ENCODE measurements around the gene RPL29. TPM values are rescaled to one million over a fixed set of nuclear protein-coding genes. Genes with fewer than 3 reads are reported as not detected.

Gene RPL29
- total and polyA plus RNA-seq, 2 of the 13 experiments (the other 11 are each of a cell fraction or from before 2014, with no cell fraction given): 1,348 to 2,263 TPM

GRCh38 chr3:52007291-52007690, 11.6 kb upstream of the RPL29 start:
- Histone ChIP-seq H3K27ac (ENCODE audit: extremely low read length, insufficient read depth, low read length) (no peak overlapping the region), H3K4me3 (replicated peaks in 1 of 3; ENCODE audit: insufficient read depth in 1 of 3, low read depth in 2 of 3, low read length in 3 of 3) (no peak overlapping the region), H3K79me2 (ENCODE audit: insufficient read depth, low read length) (no peaks in the 10 kb centered on the region), H3K4me1 (ENCODE audit: insufficient read depth, low read length) (peaks cover 25% of the 10 kb centered on the region), H2AFZ (ENCODE audit: low read length) (no peak overlapping the region), H3K9me3 (ENCODE audit: low read length) (no peaks in the 10 kb centered on the region), H4K20me1 (ENCODE audit: insufficient read depth, low read length) (no peaks in the 10 kb centered on the region), H3K4me2 (ENCODE audit: low read depth, low read length) (no peak overlapping the region), H3K27me3 (ENCODE audit: control insufficient read depth in 1 of 2, insufficient read depth in 2 of 2, low read length in 2 of 2) (peaks cover 2 to 40% of the 10 kb centered on the region in 2 experiments; a peak in 4 of 5 replicates), H3K9ac (ENCODE audit: insufficient read depth, low read depth, low read length) (no peak overlapping the region), H3K36me3 (replicated peaks in 1 of 2; ENCODE audit: control insufficient read depth in 1 of 2, insufficient read depth in 2 of 2, low read length in 2 of 2) (no peaks in the 10 kb centered on the region)
- ChIA-PET POLR2A (no interaction called here), CTCF (ENCODE audit: low intra/inter-chr PET ratio, low total read pairs) (no interaction called here)
- no TSS peak for BruUV-seq (replicated peaks)
- intact Hi-C loops (cut with micrococcal nuclease; ENCODE audit: unreplicated experiment) (no loop called here), in situ Hi-C loops (cut with HindIII; ENCODE audit: extremely low pct_ligation_motif_present, low pct_unique_long_range_greater_than_20kb) (no loop called here)
- no peak for DNase-seq (ENCODE audit: low spot score)
- WGBS (ENCODE audit: low lambda C conversion rate): 16% methylated on average over 4 of the region's 4 CpGs
- no peak for ATAC-seq
- FAIRE-seq: no peak
- TF ChIP-seq PCBP1 (IDR thresholded peaks at IDR 0.05; ENCODE audit: borderline replicate concordance, low read depth, low read length) (no peak), ZNF484 (CRISPR knock-in tag; IDR thresholded peaks at IDR 0.05; ENCODE audit: borderline replicate concordance, low read depth) (no peak), HIC2 (CRISPR knock-in tag; IDR thresholded peaks at IDR 0.05; ENCODE audit: low read depth) (no peak), ZBTB37 (CRISPR knock-in tag; IDR thresholded peaks at IDR 0.05) (no peak), MLXIP (CRISPR knock-in tag; IDR thresholded peaks at IDR 0.05; ENCODE audit: borderline replicate concordance) (no peak), ZNF382 (CRISPR knock-in tag; IDR thresholded peaks at IDR 0.05; ENCODE audit: borderline replicate concordance) (no peak), ZNF546 (CRISPR knock-in tag; conservative IDR thresholded peaks at IDR 0.05) (no peak), ZNF605 (CRISPR knock-in tag; IDR thresholded peaks at IDR 0.05) (no peak), ZNF253 (CRISPR knock-in tag; IDR thresholded peaks at IDR 0.05; ENCODE audit: borderline replicate concordance) (no peak), EED (CRISPR knock-in tag; IDR thresholded peaks at IDR 0.05) (no peak), ZBTB34 (CRISPR knock-in tag; IDR thresholded peaks at IDR 0.05) (no peak), ZBTB2 (CRISPR knock-in tag; IDR thresholded peaks at IDR 0.05; ENCODE audit: low read depth) (no peak), ZNF644 (CRISPR knock-in tag; IDR thresholded peaks at IDR 0.05; ENCODE audit: low read depth) (no peak), NFATC3 (CRISPR knock-in tag; IDR thresholded peaks at IDR 0.05) (no peak), ZBTB38 (CRISPR knock-in tag; IDR thresholded peaks at IDR 0.05) (no peak)

Data from HepG2 (cell line).